ENCODE results near the gene GIMAP8.

GRCh38 chr7:150481186-150481920, 30.9 kb downstream of the GIMAP8 start:
- TF ChIP-seq POLR2A (IDR thresholded peaks at IDR 0.05) (no peak), CTCF (IDR thresholded peaks at IDR 0.05) (no peak)

All from vagina (tissue), 2 donors.